Measurements from ENCODE around the gene SLC25A21. TPM values are rescaled to one million over a fixed set of nuclear protein-coding genes. Genes with fewer than 3 reads are reported as not detected.

SLC25A21 gene
- total and polyA plus RNA-seq, 10 of the 15 experiments (the other 5 are each of a cell fraction or from before 2014, with no cell fraction given), result 0.06 to 0.72 (median 0.17) TPM; not detected in 3

GRCh38 chr14:37198907-37199306 lies 26.5 kb upstream of the SLC25A21 start (continued):
- no peak for TF ChIP-seq ZNF687 (IDR thresholded peaks at IDR 0.05)
- TF ChIP-seq ESRRA (IDR thresholded peaks at IDR 0.05; ENCODE audit: low read length), result no peak
- no peak for TF ChIP-seq GABPA (IDR thresholded peaks at IDR 0.05; ENCODE audit: low read depth)
- TF ChIP-seq, protein P1, sequence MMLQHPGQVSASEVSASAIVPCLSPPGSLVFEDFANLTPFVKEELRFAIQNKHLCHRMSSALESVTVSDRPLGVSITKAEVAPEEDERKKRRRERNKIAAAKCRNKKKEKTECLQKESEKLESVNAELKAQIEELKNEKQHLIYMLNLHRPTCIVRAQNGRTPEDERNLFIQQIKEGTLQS (IDR thresholded peaks at IDR 0.05; ENCODE audit: borderline replicate concordance, extremely low read depth, low read depth, low read length), result no peak
- TF ChIP-seq POLR2AphosphoS5 (IDR thresholded peaks at IDR 0.05; ENCODE audit: low read length), result no peak
- no peak for TF ChIP-seq IRF4 (IDR thresholded peaks at IDR 0.05; ENCODE audit: low read depth, low read length)
- TF ChIP-seq SIX5 (IDR thresholded peaks at IDR 0.05; ENCODE audit: low read depth, low read length, severe bottlenecking), result no peak
- TF ChIP-seq ZNF24 (IDR thresholded peaks at IDR 0.05), result no peak

- intact Hi-C loops (cut with micrococcal nuclease; ENCODE audit: unreplicated experiment), result no loop called here
- CTCF ChIA-PET, result interaction anchor here (0.6 kb wide), 1 partner anchor 8 kb away, joined by 3 read pairs; no protein-coding TSS in a partner anchor
- WGBS (ENCODE audit: insufficient coverage, insufficient replicate concordance, low lambda C conversion rate, missing lambda C conversion rate), result 68% methylated on average over 11 of the region's 11 CpGs
- Histone ChIP-seq H2AFZ (ENCODE audit: control insufficient read depth, low read depth, low read length) (no peak overlapping the region), H3K27me3 (replicated peaks in 1 of 2; ENCODE audit: control insufficient read depth in 2 of 2, insufficient read depth in 2 of 2, low read length in 1 of 2) (no peaks in the 10 kb centered on the region), H3K9ac (ENCODE audit: control insufficient read depth, insufficient read depth, low read length) (no peak overlapping the region), H4K20me1 (ENCODE audit: control insufficient read depth, insufficient read depth) (no peaks in the 10 kb centered on the region), H3K79me2 (ENCODE audit: control insufficient read depth, insufficient read depth, low read length) (no peaks in the 10 kb centered on the region), H3K4me3 (no peak overlapping the region), H3K27ac (ENCODE audit: control insufficient read depth, insufficient read depth) (no peak overlapping the region), H3K4me1 (ENCODE audit: control insufficient read depth, insufficient read depth, low read length) (no peaks in the 10 kb centered on the region), H3K9me3 (replicated peaks; ENCODE audit: control insufficient read depth, insufficient read depth, low read length) (no peaks in the 10 kb centered on the region; the same call in 2 of the 3 replicates), H3K36me3 (ENCODE audit: control insufficient read depth in 2 of 2, insufficient read depth in 2 of 2, low read length in 1 of 2) (no peaks in the 10 kb centered on the region), H3K4me2 (ENCODE audit: control insufficient read depth, insufficient read depth) (no peak overlapping the region)
- in situ Hi-C loops (cut with MboI), result no loop called here
- no peak for TF ChIP-seq POLR2AphosphoS5 (IDR thresholded peaks at IDR 0.05; ENCODE audit: low read length)
- FAIRE-seq (no peak), DNase-seq (ENCODE audit: low read depth, low spot score) (no peak), ATAC-seq (no peak)
- SMC1A ChIA-PET (ENCODE audit: uncharacterized antibody, unreplicated experiment), result no interaction called here
- POLR2A ChIA-PET, result no interaction called here
- no TSS peak for BruUV-seq (replicated peaks)
- RAD21 ChIA-PET (ENCODE audit: unreplicated experiment), result no interaction called here
These were observed 25.8 kb upstream of the SLC25A21 start for GRCh38 chr14:37198273-37198598.

All from GM12878 (cell line).